ENCODE data around the gene RAB11FIP3.
A peak's percentile ranks its signal among the peaks of the same experiment; 100 is the strongest.

The RAB11FIP3 gene

DNA sequence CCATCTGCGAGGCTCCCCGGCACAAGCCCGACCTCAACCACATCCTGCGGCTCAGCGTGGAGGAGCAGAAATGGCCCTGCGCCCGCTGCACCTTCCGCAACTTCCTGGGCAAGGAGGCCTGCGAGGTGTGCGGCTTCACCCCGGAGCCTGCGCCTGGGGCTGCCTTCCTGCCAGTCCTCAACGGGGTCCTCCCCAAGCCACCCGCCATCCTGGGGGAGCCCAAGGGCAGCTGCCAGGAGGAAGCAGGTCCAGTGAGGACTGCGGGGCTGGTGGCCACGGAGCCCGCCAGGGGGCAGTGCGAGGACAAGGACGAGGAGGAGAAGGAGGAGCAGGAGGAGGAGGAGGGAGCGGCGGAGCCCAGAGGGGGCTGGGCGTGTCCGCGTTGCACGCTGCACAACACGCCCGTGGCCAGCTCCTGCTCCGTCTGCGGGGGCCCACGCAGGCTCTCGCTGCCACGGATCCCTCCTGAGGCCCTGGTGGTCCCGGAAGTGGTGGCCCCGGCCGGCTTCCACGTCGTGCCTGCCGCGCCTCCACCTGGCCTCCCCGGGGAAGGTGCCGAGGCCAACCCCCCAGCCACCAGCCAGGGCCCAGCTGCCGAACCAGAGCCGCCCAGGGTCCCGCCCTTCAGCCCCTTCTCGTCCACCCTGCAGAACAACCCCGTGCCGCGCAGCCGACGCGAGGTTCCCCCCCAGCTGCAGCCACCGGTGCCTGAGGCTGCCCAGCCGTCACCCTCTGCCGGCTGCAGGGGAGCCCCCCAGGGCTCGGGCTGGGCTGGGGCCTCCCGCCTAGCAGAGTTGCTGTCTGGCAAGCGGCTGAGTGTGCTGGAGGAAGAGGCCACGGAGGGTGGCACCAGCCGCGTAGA, 121.7 kb downstream of the RAB11FIP3 start:
- H3K27ac ChIP-seq = no peak overlapping the region; the same call in 1 of the 2 replicates
- TF ChIP-seq, protein P1, sequence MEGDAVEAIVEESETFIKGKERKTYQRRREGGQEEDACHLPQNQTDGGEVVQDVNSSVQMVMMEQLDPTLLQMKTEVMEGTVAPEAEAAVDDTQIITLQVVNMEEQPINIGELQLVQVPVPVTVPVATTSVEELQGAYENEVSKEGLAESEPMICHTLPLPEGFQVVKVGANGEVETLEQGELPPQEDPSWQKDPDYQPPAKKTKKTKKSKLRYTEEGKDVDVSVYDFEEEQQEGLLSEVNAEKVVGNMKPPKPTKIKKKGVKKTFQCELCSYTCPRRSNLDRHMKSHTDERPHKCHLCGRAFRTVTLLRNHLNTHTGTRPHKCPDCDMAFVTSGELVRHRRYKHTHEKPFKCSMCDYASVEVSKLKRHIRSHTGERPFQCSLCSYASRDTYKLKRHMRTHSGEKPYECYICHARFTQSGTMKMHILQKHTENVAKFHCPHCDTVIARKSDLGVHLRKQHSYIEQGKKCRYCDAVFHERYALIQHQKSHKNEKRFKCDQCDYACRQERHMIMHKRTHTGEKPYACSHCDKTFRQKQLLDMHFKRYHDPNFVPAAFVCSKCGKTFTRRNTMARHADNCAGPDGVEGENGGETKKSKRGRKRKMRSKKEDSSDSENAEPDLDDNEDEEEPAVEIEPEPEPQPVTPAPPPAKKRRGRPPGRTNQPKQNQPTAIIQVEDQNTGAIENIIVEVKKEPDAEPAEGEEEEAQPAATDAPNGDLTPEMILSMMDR (conservative IDR thresholded peaks at IDR 0.05) = peak; percentile 92
- no peak for TF ChIP-seq ZFX (IDR thresholded peaks at IDR 0.05)

DNA sequence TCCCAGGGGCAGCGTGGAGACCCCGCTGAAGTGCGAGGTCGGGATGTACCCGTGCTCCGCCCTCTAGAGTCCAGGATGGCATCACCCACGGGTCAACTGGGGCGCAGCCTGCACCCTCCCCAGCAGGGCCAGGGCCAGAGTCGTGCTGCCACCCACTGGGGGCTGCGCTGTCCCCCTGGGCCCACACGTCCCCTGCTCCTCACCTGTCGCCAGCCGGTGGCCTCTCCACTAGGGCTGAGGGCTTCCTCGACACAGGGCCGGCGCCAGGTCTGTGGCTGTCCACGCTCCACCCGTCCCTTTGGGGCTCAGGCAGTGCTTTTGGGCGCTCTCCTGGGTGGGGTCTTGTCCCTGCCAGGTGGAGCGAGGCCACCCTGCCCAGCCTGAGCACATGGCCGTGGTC, 123.1 kb downstream of the RAB11FIP3 start:
- H3K27ac ChIP-seq = no peak overlapping the region
- TF ChIP-seq, protein P1 (conservative IDR thresholded peaks at IDR 0.05) = no peak
- no peak for TF ChIP-seq ZFX (IDR thresholded peaks at IDR 0.05)

DNA sequence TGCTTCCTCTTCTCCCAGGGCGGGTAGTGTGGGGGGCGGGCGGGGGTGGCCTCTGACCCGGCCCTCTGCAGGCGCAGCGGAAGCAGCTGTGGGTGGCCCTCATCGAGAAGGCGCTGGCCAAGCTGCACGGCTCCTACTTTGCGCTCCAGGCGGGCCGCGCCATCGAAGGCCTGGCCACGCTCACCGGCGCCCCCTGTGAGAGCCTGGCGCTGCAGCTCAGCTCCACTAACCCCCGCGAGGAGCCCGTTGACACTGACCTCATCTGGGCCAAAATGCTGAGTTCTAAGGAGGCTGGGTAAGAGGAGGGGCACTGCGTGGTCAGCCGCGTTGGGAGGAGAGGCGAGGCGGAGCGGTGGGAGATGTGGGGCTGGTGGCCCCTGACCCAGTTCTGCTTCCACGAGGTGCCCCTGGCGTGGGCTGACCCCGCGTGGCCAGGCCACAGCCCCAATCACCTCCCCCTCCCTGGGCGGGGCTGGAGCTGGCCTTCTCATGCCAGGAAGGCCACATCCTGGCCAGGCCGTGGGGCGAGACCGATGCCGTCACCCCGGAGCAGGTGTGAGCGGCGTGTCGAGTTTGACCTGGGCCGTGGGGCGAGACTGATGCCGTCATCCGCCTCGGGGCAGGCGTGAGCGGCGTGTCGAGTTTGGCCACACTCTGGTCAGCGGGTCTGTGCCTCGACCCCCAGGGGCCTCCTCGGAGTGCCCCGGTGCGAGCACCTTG, 124.3 kb downstream of the RAB11FIP3 start:
- H3K27ac ChIP-seq = no peak overlapping the region
- TF ChIP-seq ZFX (IDR thresholded peaks at IDR 0.05) = no peak
- TF ChIP-seq, protein P1 (conservative IDR thresholded peaks at IDR 0.05) = no peak; the same call in 1 of the 2 replicates

DNA sequence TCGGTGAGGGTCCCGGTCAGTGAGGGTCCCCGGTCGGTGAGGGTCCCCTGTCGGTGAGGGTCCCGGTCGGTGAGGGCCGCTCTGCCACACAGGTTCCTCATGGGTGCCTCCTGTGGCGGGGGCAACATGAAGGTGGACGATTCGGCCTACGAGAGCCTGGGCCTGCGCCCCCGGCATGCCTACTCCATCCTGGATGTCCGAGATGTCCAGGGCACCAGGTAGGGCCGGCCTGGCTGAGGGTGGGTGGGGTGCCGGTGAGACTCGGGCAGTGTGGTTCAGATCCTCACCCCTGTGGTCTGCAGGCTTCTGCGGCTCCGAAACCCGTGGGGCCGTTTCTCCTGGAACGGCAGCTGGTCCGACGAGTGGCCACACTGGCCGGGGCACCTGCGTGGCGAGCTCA, 125.8 kb downstream of the RAB11FIP3 start:
- TF ChIP-seq, protein P1 (conservative IDR thresholded peaks at IDR 0.05) = no peak
- no peak for TF ChIP-seq ZFX (IDR thresholded peaks at IDR 0.05)
- H3K27ac ChIP-seq = no peak overlapping the region

DNA sequence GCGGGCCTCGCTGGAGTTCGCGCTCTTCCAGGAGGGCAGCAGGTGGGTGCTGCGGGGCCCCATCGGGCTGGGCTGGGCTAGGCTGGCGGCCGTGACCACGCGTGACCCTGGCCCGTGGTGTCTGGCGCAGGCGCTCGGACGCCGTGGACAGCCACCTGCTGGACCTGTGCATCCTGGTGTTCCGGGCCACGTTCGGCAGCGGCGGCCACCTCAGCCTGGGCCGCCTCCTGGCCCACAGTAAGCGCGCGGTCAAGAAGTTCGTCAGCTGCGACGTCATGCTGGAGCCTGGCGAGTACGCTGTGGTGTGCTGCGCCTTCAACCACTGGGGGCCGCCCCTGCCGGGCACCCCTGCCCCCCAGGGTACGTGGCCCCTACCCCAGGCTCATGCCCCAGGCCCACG, 126.7 kb downstream of the RAB11FIP3 start:
- TF ChIP-seq, protein P1 (conservative IDR thresholded peaks at IDR 0.05) = no peak
- no peak for TF ChIP-seq ZFX (IDR thresholded peaks at IDR 0.05)
- no peak overlapping the region for H3K27ac ChIP-seq

DNA sequence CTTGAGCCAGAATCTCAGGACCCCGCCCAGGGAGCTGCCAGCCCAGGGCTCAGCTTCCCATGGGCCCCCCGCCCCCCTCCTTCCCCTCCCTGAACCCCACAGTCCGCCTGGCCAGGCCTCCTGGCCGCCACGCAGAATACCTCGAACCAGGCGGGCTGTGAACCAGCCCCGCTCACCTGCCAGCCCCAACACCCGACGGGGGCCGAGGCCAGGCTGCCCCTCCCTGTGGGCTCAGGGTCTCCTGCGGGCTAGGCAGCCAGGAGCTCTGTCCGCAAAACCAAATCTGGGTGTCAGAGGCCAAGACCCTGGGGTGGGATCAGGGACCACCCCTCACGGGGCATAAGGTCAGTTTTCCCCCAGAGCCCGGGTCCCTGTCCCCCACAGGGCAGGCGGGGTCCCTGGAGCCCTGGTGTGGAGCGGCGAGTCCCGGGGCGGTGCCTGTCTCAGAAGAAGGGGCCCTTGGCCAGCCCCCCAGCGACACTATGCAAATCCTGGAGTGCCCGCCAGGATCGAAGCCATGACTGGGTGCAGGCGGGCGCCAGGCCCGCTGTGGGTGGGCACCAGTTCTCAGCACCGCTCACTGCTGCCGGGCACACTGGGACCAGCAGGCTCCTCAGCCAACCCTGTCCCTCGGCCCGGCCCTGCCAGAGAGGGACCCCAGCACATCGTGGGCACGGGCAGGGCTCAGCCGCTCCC, 128.3 kb downstream of the RAB11FIP3 start:
- no peak for TF ChIP-seq ZFX (IDR thresholded peaks at IDR 0.05)
- TF ChIP-seq, protein P1 (conservative IDR thresholded peaks at IDR 0.05) = no peak
- no peak overlapping the region for H3K27ac ChIP-seq

DNA sequence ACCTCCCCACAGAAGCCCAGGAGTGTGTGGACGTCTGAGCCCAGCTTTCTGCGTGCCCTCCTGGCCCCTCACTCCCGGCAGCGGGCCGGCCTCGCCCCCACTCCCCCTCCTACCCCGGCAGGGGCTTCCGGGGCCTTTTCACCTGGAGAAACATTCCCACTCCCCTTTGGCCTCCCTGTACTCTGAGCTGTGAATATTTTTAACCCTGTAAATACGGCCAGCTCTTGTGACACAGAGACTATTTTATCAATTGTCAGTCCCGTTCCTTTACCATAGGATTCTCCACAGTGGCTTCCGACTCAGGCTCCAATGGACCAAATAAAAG, 128.8 kb downstream of the RAB11FIP3 start:
- no peak for TF ChIP-seq ZFX (IDR thresholded peaks at IDR 0.05)
- TF ChIP-seq, protein P1 (conservative IDR thresholded peaks at IDR 0.05) = no peak
- no peak overlapping the region for H3K27ac ChIP-seq

Data from C4-2B (cell line).